AG20443 (cell line): Measurements from ENCODE around the gene HIP1R.
A peak's percentile ranks its signal among the peaks of the same experiment; 100 is the strongest.
"Not testable (repeated sequence)": the region's sequence is repeated elsewhere in the genome, so short reads cannot be mapped to it uniquely, and the experiment has no call there.

Source experiments
- DNase-seq: peaks from one replicate; pipeline ENCODE4 v3.0.0; 2012; ENCODE audit warnings: low spot score, mixed read lengths

HIP1R gene, protein sequence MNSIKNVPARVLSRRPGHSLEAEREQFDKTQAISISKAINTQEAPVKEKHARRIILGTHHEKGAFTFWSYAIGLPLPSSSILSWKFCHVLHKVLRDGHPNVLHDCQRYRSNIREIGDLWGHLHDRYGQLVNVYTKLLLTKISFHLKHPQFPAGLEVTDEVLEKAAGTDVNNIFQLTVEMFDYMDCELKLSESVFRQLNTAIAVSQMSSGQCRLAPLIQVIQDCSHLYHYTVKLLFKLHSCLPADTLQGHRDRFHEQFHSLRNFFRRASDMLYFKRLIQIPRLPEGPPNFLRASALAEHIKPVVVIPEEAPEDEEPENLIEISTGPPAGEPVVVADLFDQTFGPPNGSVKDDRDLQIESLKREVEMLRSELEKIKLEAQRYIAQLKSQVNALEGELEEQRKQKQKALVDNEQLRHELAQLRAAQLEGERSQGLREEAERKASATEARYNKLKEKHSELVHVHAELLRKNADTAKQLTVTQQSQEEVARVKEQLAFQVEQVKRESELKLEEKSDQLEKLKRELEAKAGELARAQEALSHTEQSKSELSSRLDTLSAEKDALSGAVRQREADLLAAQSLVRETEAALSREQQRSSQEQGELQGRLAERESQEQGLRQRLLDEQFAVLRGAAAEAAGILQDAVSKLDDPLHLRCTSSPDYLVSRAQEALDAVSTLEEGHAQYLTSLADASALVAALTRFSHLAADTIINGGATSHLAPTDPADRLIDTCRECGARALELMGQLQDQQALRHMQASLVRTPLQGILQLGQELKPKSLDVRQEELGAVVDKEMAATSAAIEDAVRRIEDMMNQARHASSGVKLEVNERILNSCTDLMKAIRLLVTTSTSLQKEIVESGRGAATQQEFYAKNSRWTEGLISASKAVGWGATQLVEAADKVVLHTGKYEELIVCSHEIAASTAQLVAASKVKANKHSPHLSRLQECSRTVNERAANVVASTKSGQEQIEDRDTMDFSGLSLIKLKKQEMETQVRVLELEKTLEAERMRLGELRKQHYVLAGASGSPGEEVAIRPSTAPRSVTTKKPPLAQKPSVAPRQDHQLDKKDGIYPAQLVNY

GRCh38 chr12:122834921-122835749, at the start of gene HIP1R:
TSS of gene HIP1R (plus strand) at chr12:122835457. CDS start at chr12:122835551, 94 bp downstream.
- DNase-seq = peak; percentile 83

DNA sequence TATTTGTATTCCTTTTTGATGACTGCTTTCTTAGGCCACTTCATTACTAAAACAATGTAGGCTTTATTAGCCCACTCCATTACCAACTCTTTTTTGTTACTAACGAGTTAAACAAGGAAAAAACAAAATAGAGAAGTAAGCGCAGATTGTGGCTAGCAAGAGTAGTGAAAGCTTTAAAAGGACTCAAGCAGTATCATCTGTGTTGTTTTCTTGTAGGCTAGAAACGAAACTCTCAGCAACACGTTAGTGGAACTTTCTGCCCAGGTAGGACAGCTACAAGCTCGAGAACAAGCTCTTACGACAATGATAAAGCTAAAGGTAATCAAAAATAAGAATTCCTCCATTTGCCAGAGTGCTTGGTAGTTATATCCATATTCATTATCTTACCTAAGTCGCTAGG, 49.8 kb upstream of the HIP1R start:
- no peak for DNase-seq

DNA sequence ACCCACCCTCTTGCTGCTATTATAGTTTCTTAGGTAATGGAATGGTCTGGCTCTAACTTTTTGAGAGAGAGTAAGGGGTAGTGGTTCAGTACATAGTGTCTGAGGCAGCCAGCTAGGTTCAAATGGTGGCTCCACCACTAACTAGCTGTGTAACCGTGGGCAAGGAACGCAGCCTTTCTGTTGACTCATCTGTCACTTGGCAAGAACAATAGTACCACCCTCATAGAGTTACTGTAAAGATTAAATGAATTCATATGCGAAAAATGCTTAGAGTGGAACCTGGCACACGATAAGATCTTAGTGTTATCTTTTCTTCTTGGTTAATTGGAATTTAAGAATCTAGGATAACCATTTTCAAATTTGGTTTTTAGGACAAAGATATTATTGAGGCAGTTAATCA, 46.9 kb upstream of the HIP1R start:
- no peak for DNase-seq

- DNase-seq = no peak
These were observed 45.6 kb upstream of the HIP1R start for GRCh38 chr12:122789637-122790036.

DNA sequence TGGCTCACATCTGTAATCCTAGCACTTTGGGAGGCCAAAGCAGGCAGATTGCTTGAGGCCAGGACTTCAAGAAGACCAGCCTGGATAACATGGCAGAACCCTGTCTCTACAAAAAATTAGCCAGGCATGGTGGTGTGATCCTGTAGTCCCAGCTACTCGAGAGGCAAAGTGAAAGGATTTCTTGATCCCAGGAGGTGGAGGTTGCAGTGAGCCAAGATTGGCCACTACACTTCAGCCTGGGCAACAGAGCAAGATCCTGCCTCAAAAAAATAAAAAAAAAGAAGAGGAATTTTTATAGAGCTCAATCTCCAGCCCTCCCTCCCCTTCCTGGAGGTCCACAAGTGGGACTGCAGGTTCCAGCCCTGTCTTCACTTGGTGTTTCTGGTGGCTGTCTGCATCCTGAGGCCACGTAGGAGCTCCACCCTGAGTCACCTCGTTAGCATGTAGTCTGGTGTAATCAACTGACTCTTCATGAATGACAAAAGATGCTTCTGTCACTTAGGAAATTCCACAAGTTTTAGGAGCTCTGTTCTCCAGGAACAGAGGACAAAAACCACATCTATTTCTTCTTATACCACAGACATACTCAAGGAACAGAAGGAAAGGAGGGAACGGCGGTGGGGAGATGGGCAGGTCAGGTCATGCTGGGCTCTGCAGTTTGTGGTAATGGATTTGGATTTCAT, 44.7 kb upstream of the HIP1R start:
- peak; percentile 63 for DNase-seq

- DNase-seq = peak; percentile 68
These were observed 41.6 kb upstream of the HIP1R start for GRCh38 chr12:122793685-122794106.

DNA sequence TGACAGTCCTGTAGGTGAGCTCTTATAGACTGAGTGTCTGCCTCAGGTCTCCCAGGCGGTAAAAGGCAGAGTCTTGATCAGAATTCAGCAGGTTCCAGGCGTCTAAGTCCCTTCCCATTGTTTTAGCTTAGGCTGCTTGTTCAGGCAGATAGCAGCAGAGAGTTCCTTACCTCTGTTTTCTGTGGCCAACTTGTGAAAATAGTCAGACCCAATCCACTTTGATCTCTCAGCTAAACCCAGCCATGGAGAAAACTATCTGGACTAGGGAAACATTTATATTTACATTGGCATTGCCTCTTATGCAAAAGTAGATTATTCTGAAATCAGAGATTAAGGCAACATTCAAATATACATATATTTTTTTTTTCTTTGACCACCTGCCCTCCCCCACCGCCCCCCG, 39.5 kb upstream of the HIP1R start:
- no peak for DNase-seq

DNA sequence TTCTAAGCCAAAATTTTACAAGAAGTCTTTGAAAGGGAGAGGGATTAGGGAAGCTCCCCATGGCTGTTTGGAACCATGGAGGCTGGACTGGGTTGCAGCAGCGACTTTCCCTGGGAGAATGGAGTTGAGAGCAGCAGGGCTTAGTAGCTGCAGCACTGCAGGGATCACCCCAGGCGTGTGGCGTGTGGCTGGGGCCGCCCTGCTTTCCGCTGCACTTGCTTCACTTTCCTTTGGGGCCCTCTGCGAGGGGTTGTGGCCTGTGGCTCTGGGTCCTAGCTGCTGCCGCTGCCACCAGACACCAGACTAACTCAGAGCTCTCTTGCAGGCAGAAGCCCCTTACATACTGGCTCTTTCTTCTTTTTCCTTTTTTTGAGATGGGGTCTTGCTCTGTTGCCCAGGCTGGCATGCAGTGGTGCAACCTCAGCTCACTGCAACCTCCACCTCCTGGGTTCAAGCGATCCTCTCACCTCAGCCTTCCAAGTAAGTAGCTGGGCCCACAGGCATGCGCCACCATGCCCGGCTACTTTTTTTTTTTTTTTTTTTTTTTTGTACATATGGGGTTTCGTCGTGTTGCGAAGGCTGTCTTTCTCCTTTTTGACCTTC, 35.5 kb upstream of the HIP1R start:
- DNase-seq = no peak

- DNase-seq = no peak
These were observed 31.3 kb upstream of the HIP1R start for GRCh38 chr12:122803937-122804336.

GRCh38 chr12:122804957-122805356, 30.3 kb upstream of the HIP1R start:
- DNase-seq = not testable (repeated sequence)

GRCh38 chr12:122807651-122808050, 27.6 kb upstream of the HIP1R start:
- DNase-seq = no peak

DNA sequence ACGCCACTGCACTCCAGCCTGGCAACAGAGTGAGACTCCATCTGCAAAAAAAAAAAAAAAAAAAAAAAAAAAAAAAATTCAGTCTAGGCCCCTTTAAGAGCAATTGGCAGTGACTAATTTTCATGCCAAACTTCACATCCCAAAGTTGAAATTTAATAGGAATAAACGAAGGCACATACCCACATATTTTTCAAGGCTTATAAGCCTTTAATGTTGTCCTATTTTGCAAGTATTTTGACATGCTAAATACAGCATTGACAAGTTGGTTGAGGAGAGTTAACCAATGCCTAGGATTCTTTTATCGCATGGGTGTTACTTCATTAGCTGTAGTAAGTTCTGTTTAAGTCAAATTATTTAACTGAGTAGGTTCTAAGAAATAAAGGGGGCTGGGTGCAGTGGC, 23.5 kb upstream of the HIP1R start:
- no peak for DNase-seq

DNA sequence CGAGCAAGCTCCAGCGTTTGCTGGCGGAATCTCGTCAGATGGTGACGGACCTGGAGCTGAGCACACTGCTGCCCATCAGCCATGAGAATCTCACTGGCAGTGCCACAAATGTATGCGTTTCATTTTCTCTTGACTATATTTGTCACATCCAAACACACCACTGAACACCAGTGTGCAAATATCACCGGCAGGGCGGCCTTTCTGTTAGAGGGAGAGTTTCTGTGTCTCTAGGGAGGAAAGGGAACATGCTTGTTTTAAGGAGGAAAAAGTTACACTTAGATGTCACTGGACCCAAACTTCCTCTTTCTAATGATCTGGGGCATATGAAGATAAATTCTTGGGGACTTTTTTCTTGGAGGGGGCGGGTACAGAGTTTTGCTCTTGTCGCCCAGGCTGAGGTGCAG, 21.9 kb upstream of the HIP1R start:
- no peak for DNase-seq

GRCh38 chr12:122819209-122819785, 16.0 kb upstream of the HIP1R start:
- DNase-seq = no peak

- DNase-seq = no peak
These were observed 15.1 kb upstream of the HIP1R start for GRCh38 chr12:122820138-122820537.

DNA sequence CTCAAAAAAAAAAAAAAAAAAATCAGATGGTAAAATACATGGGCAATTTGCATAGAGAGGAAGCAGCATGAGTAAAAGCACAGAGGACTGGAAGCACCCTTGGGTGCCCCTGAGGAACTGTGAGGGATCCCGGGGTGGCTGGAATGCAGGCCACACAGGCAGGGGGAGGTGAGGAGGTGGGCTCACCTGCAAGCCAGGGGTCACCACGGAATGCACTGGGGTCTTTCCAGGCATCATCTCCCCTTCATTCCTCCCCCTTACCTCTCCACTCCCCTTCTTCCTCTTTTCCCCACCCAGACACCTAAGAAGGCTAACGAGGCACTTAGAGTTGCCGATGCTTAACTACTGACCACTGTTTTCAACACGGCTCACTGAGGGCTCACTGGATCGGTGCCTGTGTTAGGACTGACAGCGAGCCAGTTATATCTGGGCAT, 14.4 kb upstream of the HIP1R start:
- DNase-seq = no peak

- no peak for DNase-seq
These were observed 11.8 kb upstream of the HIP1R start for GRCh38 chr12:122823429-122823828.

DNA sequence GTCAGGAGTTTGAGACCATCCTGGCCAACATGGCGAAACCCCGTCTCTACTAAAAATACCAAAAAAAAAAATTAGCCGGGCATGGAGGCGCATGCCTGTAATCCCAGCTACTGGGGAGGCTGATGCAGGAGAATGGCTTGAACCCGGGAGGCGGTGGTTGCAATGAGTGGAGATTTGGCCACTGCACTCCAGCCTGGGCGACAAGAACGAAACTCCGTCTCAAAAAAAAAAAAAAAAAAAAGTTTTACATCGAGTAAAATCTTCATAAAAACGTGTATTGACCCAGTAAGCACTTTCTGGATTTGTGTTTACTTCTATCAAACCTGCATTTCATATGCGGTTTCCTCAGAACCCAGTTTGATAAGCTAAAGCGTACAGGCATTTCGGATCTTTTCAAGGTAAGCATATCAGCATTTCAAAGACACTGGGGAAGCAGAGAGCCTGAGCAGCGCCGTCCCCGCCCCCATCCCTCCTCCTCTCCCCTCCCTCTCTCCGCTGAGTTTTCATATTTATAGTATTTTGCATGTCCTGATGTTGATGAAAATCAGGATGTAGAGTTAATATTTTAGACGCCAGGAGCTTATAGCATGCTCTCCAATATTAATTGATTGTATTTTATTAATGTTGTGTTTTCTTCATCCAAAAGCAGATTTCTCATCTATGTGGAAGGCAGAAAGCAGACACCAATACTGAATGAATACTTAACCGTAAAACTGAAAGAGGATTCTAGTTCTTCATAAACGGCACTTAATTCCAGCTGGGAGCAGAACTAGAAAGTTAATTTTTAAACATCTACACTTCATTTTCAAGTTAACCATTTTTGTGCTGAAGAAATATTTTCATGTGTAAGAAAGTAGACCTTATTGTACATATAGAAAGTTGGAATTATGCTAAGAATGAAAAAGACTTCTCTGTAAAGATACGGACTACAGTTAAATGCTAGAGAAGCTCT, 9.2 kb upstream of the HIP1R start:
- no peak for DNase-seq

GRCh38 chr12:122827258-122827657, 8.0 kb upstream of the HIP1R start:
- no peak for DNase-seq
